Stimulated activated naive B cell treated with anti-CD40 and anti-IgM and Interleukin-4, amounts not matched to agents 10 μg/mL and 1 μg/mL and 100 μg/mL, for 72 hours (primary cell): ENCODE results near the gene MMP11.

ENCODE experiments used
- ATAC-seq, 2 donors: fragments of 150-1000 bp; cut with Tn5 transposase; replicated peaks; 2 replicates each; pipeline ENCODE4 v1.10.0; 2021; ENCODE audit warnings: moderate library complexity in 1 of 2
- DNase-seq: peaks from one replicate; pipeline ENCODE4 v3.0.0; 2021
- H3K27ac Mint-ChIP-seq: one replicate; pipeline ENCODE4 v1.8.0; 2022; ENCODE audit warnings: mild to moderate bottlenecking, mixed read lengths
- H3K27me3 Mint-ChIP-seq, 2 donors: one replicate each; pipeline ENCODE4 v1.8.0; 2022; ENCODE audit warnings: mixed read lengths in 2 of 2
- H3K36me3 Mint-ChIP-seq, 2 donors: one replicate each; pipeline ENCODE4 v1.8.0; 2022; ENCODE audit warnings: mixed read lengths in 2 of 2, mild to moderate bottlenecking in 1 of 2
- H3K4me1 Mint-ChIP-seq, 2 donors: one replicate each; pipeline ENCODE4 v1.8.0; 2022; ENCODE audit warnings: mixed read lengths in 2 of 2, mild to moderate bottlenecking in 1 of 2
- H3K4me3 Mint-ChIP-seq, 2 donors: one replicate each; pipeline ENCODE4 v1.8.0; 2022; ENCODE audit warnings: mild to moderate bottlenecking in 2 of 2, mixed read lengths in 2 of 2, moderate library complexity in 1 of 2
- H3K9me3 Mint-ChIP-seq, 2 donors: one replicate each; pipeline ENCODE4 v1.8.0; 2022; ENCODE audit warnings: mixed read lengths in 2 of 2, mild to moderate bottlenecking in 1 of 2

MMP11 gene

GRCh38 chr22:23780146-23780748, 7.6 kb downstream of the MMP11 start:
- H3K27ac Mint-ChIP-seq, result no peak overlapping the region
- no peak for DNase-seq
- peaks cover 8 to 13% of the 10 kb centered on the region in 2 donors for H3K4me1 Mint-ChIP-seq
- H3K4me3 Mint-ChIP-seq, result no peak overlapping the region
- no peaks in the 10 kb centered on the region for H3K27me3 Mint-ChIP-seq
- no peak for ATAC-seq
- H3K9me3 Mint-ChIP-seq, result no peaks in the 10 kb centered on the region
- peaks cover 2 to 3% of the 10 kb centered on the region in 2 donors for H3K36me3 Mint-ChIP-seq

GRCh38 chr22:23781065-23781464, 8.4 kb downstream of the MMP11 start:
- peaks cover 2 to 3% of the 10 kb centered on the region in 2 donors for H3K36me3 Mint-ChIP-seq
- DNase-seq (no peak), ATAC-seq (no peak)
- H3K9me3 Mint-ChIP-seq, result no peaks in the 10 kb centered on the region
- no peak overlapping the region for H3K4me3 Mint-ChIP-seq
- no peaks in the 10 kb centered on the region for H3K27me3 Mint-ChIP-seq
- H3K27ac Mint-ChIP-seq, result no peak overlapping the region
- peaks cover 6 to 8% of the 10 kb centered on the region in 2 donors for H3K4me1 Mint-ChIP-seq

GRCh38 chr22:23781511-23782183, 9.0 kb downstream of the MMP11 start:
- Mint-ChIP-seq H3K4me3 (no peak overlapping the region), H3K27ac (no peak overlapping the region), H3K4me1 (peaks cover 8 to 14% of the 10 kb centered on the region in 2 donors), H3K27me3 (no peaks in the 10 kb centered on the region), H3K9me3 (no peaks in the 10 kb centered on the region), H3K36me3 (peaks cover 2 to 3% of the 10 kb centered on the region in 2 donors)
- no peak for DNase-seq
- ATAC-seq, result no peak

GRCh38 chr22:23782252-23782651, 9.6 kb downstream of the MMP11 start:
- no peak for DNase-seq
- Mint-ChIP-seq H3K9me3 (no peaks in the 10 kb centered on the region), H3K4me1 (peaks cover 9 to 16% of the 10 kb centered on the region in 2 donors), H3K27ac (no peak overlapping the region), H3K4me3 (no peak overlapping the region), H3K27me3 (no peaks in the 10 kb centered on the region), H3K36me3 (peaks cover 2 to 3% of the 10 kb centered on the region in 2 donors)
- no peak for ATAC-seq

- DNase-seq, result no peak
- Mint-ChIP-seq H3K27ac (no peak overlapping the region), H3K36me3 (peaks cover 2 to 3% of the 10 kb centered on the region in 2 donors), H3K4me3 (no peak overlapping the region), H3K9me3 (no peaks in the 10 kb centered on the region), H3K4me1 (peaks cover 9 to 16% of the 10 kb centered on the region in 2 donors), H3K27me3 (no peaks in the 10 kb centered on the region)
- ATAC-seq, result no peak
Observed at GRCh38 chr22:23782703-23783102, 10.1 kb downstream of the MMP11 start.

- Mint-ChIP-seq H3K27me3 (no peaks in the 10 kb centered on the region), H3K4me3 (no peak overlapping the region), H3K4me1 (peaks cover 7 to 23% of the 10 kb centered on the region in 2 donors), H3K36me3 (peaks cover 2 to 4% of the 10 kb centered on the region in 2 donors), H3K9me3 (no peaks in the 10 kb centered on the region), H3K27ac (no peak overlapping the region)
- DNase-seq (no peak), ATAC-seq (no peak)
Observed at GRCh38 chr22:23783265-23784150, 10.9 kb downstream of the MMP11 start.

GRCh38 chr22:23784215-23784732, 11.6 kb downstream of the MMP11 start:
- no peaks in the 10 kb centered on the region for H3K27me3 Mint-ChIP-seq
- peak overlapping the region; percentile 77 for H3K27ac Mint-ChIP-seq
- DNase-seq (no peak), ATAC-seq (no peak)
- no peaks in the 10 kb centered on the region for H3K9me3 Mint-ChIP-seq
- H3K36me3 Mint-ChIP-seq, result peaks cover 2 to 6% of the 10 kb centered on the region in 2 donors
- no peak overlapping the region for H3K4me3 Mint-ChIP-seq
- H3K4me1 Mint-ChIP-seq, result peaks cover 9 to 26% of the 10 kb centered on the region in 2 donors

- Mint-ChIP-seq H3K27me3 (no peaks in the 10 kb centered on the region), H3K36me3 (peaks cover 4 to 11% of the 10 kb centered on the region in 2 donors), H3K9me3 (no peaks in the 10 kb centered on the region), H3K4me1 (peaks cover 16 to 35% of the 10 kb centered on the region in 2 donors), H3K27ac (peak overlapping the region; percentile 96), H3K4me3 (peak overlapping the region; percentile 83 to 89)
- no peak for DNase-seq
- no peak for ATAC-seq
Observed at GRCh38 chr22:23786261-23786710, 13.6 kb downstream of the MMP11 start.

- peaks cover 16 to 38% of the 10 kb centered on the region in 2 donors for H3K4me1 Mint-ChIP-seq
- peak; percentile 84 to 90 for ATAC-seq
- no peaks in the 10 kb centered on the region for H3K27me3 Mint-ChIP-seq
Observed at GRCh38 chr22:23786752-23787599, 14.3 kb downstream of the MMP11 start, which contains the start of gene SMARCB1. Gene SMARCB1, plus strand, starts transcription at chr22:23786966. Its CDS starts 204 bp downstream, at chr22:23787170.

GRCh38 chr22:23787600-23787896, 14.9 kb downstream of the MMP11 start:
- H3K4me3 Mint-ChIP-seq, result peak overlapping the region; percentile 83 to 89
- ATAC-seq, result no peak
- no peaks in the 10 kb centered on the region for H3K9me3 Mint-ChIP-seq
- peak overlapping the region; percentile 96 for H3K27ac Mint-ChIP-seq
- no peak for DNase-seq
- no peaks in the 10 kb centered on the region for H3K27me3 Mint-ChIP-seq
- H3K4me1 Mint-ChIP-seq, result peaks cover 18 to 43% of the 10 kb centered on the region in 2 donors
- H3K36me3 Mint-ChIP-seq, result peaks cover 8 to 17% of the 10 kb centered on the region in 2 donors

More at GRCh38 chr22:23786752-23787599, 14.3 kb downstream of the MMP11 start, which contains the start of gene SMARCB1:
- peaks cover 4 to 11% of the 10 kb centered on the region in 2 donors for H3K36me3 Mint-ChIP-seq
- H3K27ac Mint-ChIP-seq, result peak within 1 kb of the TSS; percentile 96
- peak; percentile 82 for DNase-seq
- peak within 1 kb of the TSS; percentile 83 to 89 for H3K4me3 Mint-ChIP-seq
- no peaks in the 10 kb centered on the region for H3K9me3 Mint-ChIP-seq

GRCh38 chr22:23787910-23788309, 15.3 kb downstream of the MMP11 start:
- no peaks in the 10 kb centered on the region for H3K9me3 Mint-ChIP-seq
- no peak overlapping the region for H3K27ac Mint-ChIP-seq
- H3K4me3 Mint-ChIP-seq, result peak overlapping the region; percentile 83 to 89
- ATAC-seq (no peak), DNase-seq (no peak)
- H3K4me1 Mint-ChIP-seq, result peaks cover 18 to 47% of the 10 kb centered on the region in 2 donors
- peaks cover 12 to 20% of the 10 kb centered on the region in 2 donors for H3K36me3 Mint-ChIP-seq
- H3K27me3 Mint-ChIP-seq, result no peaks in the 10 kb centered on the region

- H3K4me1 Mint-ChIP-seq, result peaks cover 23 to 51% of the 10 kb centered on the region in 2 donors
- H3K27ac Mint-ChIP-seq, result peak overlapping the region; percentile 67
- H3K4me3 Mint-ChIP-seq, result no peak overlapping the region
- no peaks in the 10 kb centered on the region for H3K27me3 Mint-ChIP-seq
- DNase-seq (no peak), ATAC-seq (no peak)
- no peaks in the 10 kb centered on the region for H3K9me3 Mint-ChIP-seq
- H3K36me3 Mint-ChIP-seq, result peaks cover 19 to 26% of the 10 kb centered on the region in 2 donors
Observed at GRCh38 chr22:23789121-23789520, 16.5 kb downstream of the MMP11 start.

GRCh38 chr22:23789638-23790037, 17.0 kb downstream of the MMP11 start:
- Mint-ChIP-seq H3K4me1 (peaks cover 20 to 46% of the 10 kb centered on the region in 2 donors), H3K27me3 (no peaks in the 10 kb centered on the region), H3K36me3 (peaks cover 19 to 30% of the 10 kb centered on the region in 2 donors), H3K9me3 (no peaks in the 10 kb centered on the region), H3K4me3 (no peak overlapping the region), H3K27ac (peak overlapping the region; percentile 42)
- ATAC-seq (no peak), DNase-seq (no peak)
